HL-60 (cell line): Measurements from ENCODE around the gene CRIM1.

Experiments used
- GABPA ChIP-seq: IDR thresholded peaks from 2 replicates; pipeline ENCODE4 v1.6.1; 2012; ENCODE audit warnings: low read depth
- POLR2AphosphoS5 ChIP-seq: IDR thresholded peaks from 2 replicates; pipeline ENCODE4 v1.6.1; 2012; ENCODE audit warnings: low read depth
- TF ChIP-seq, protein P1 (sequence below): IDR thresholded peaks from one replicate; pipeline ENCODE4 v1.5.1; 2011; ENCODE audit warnings: low read length, control low read depth, inconsistent platforms; ENCODE audit not compliant: insufficient read depth
- TF ChIP-seq, protein P2 (sequence below): IDR thresholded peaks from 2 replicates; pipeline ENCODE4 v1.6.1; 2012; ENCODE audit warnings: low read depth; ENCODE audit not compliant: insufficient replicate concordance

DNA sequence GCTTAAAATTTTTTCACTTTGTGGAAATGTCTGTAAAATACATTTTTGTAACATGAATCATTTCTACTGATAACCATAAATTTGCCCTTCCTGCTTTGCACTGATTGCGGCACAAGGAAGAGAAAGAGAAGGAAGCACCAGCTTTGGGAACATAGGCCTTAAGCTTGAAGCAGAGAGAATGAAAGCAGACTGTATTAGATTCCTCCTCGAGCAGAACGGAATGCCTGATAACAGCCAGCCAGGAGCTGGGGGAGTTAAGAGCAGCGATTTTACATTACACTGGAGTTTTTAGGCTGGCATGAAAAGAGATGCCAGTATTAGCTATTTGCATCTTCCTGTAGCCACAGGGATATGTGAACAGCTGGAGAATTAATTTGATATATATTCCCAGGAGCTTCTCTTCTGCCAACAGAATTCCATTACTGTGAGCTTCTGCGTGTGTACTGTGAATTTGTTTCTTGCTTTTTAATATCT lies 33.5 kb downstream of the CRIM1 start:
- TF ChIP-seq, protein P1, sequence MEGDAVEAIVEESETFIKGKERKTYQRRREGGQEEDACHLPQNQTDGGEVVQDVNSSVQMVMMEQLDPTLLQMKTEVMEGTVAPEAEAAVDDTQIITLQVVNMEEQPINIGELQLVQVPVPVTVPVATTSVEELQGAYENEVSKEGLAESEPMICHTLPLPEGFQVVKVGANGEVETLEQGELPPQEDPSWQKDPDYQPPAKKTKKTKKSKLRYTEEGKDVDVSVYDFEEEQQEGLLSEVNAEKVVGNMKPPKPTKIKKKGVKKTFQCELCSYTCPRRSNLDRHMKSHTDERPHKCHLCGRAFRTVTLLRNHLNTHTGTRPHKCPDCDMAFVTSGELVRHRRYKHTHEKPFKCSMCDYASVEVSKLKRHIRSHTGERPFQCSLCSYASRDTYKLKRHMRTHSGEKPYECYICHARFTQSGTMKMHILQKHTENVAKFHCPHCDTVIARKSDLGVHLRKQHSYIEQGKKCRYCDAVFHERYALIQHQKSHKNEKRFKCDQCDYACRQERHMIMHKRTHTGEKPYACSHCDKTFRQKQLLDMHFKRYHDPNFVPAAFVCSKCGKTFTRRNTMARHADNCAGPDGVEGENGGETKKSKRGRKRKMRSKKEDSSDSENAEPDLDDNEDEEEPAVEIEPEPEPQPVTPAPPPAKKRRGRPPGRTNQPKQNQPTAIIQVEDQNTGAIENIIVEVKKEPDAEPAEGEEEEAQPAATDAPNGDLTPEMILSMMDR, result no peak
- TF ChIP-seq POLR2AphosphoS5 (no peak), GABPA (no peak)
- TF ChIP-seq, protein P2, sequence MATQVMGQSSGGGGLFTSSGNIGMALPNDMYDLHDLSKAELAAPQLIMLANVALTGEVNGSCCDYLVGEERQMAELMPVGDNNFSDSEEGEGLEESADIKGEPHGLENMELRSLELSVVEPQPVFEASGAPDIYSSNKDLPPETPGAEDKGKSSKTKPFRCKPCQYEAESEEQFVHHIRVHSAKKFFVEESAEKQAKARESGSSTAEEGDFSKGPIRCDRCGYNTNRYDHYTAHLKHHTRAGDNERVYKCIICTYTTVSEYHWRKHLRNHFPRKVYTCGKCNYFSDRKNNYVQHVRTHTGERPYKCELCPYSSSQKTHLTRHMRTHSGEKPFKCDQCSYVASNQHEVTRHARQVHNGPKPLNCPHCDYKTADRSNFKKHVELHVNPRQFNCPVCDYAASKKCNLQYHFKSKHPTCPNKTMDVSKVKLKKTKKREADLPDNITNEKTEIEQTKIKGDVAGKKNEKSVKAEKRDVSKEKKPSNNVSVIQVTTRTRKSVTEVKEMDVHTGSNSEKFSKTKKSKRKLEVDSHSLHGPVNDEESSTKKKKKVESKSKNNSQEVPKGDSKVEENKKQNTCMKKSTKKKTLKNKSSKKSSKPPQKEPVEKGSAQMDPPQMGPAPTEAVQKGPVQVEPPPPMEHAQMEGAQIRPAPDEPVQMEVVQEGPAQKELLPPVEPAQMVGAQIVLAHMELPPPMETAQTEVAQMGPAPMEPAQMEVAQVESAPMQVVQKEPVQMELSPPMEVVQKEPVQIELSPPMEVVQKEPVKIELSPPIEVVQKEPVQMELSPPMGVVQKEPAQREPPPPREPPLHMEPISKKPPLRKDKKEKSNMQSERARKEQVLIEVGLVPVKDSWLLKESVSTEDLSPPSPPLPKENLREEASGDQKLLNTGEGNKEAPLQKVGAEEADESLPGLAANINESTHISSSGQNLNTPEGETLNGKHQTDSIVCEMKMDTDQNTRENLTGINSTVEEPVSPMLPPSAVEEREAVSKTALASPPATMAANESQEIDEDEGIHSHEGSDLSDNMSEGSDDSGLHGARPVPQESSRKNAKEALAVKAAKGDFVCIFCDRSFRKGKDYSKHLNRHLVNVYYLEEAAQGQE, result no peak
